HG02973 (cell line): ENCODE data around the gene GPX3.

Experiments used
- ATAC-seq: cut with Tn5 transposase; IDR thresholded peaks from one replicate; pipeline ENCODE4 v1.9.1; 2021; ENCODE audit warnings: moderate library complexity; ENCODE audit not compliant: unreplicated experiment

GPX3 gene

DNA sequence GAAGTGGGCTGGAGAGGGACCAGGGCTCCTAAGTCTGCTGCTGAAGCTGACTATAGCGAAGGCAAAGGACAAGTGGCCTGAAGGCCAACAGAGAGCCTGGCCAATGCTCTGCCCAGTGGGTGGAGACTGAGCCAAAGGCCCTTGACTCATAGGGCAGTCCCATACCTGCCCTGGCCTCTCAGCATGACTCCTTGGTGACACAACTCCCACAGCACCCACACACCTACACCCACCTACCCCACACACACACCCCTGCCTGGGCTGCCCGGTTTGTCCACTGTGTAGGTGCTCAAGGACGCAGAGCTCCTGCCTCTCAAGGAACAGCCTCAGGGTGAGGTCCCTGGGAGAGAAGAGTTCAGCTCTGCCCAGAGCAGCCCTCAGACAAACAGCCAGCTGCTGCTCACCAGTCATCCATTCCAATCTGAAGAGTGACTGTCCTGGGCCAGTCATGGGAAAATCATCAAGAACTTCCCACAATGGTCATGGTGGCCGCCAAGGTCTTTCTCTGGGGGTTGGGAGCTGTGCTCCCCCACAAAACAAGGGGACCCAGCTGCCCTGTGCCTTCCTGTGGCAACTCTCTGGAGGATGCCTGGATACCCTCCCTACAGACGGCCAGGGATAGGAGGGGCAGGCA is 55.4 kb downstream of the GPX3 start:
- no peak for ATAC-seq

DNA sequence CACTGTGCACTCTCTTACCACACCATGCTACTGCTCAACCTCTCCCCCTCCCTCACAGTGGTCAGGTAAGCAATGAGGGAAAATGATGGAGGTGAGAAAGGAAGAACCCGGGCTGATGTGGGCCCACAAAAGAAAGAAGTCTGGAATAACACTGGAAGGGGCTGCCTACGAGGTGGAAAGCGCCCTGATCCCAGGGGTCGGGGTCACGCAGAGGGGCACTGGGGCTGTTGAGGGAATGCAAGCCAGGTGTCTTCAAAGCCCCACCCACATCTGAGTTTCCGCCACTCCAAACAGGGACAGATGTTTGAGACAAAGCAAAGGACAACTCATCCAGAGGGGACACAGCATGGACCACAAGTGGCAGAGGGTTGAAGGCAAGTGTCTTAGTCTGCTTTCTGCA is 56.2 kb downstream of the GPX3 start:
- ATAC-seq = no peak

DNA sequence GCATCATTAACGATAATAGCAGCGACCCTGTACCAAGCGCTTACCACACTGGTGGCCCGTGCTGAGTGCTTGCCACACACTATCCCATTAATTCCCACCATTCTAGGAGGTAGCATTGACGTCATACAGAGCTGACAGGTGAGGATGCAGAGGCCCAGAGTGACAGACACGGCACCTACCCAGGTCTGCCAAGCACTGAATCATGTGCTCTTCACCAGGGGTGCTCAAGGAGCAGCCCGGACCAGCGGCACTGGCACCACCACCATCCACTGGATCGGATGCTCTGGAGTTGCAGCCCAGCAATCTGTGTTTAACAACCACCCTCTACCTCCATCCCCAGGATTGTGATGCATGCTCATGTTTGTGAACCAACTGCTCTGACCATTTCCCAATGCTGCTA is 57.0 kb downstream of the GPX3 start:
- ATAC-seq = no peak

DNA sequence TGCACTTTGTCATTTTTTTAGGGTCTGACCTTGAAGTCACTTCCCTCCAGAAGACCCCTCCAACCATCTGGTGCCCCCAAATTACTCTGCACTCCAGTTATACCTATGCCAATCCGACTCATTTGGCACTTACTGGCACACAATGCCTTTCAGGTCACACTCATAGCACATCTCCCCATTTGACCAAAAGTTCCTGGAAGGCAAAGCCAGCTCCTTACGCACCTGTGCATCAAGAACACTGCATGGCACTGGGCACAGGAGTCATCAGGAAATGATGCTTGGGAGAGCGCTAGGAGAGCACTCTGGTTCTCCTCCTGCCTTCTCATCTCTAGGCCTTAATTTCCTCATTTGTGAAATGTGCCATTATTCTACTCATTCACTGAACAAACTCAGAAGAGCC is 57.6 kb downstream of the GPX3 start:
- ATAC-seq = no peak
